ENCODE data around the gene MSS51.

MSS51 gene

DNA sequence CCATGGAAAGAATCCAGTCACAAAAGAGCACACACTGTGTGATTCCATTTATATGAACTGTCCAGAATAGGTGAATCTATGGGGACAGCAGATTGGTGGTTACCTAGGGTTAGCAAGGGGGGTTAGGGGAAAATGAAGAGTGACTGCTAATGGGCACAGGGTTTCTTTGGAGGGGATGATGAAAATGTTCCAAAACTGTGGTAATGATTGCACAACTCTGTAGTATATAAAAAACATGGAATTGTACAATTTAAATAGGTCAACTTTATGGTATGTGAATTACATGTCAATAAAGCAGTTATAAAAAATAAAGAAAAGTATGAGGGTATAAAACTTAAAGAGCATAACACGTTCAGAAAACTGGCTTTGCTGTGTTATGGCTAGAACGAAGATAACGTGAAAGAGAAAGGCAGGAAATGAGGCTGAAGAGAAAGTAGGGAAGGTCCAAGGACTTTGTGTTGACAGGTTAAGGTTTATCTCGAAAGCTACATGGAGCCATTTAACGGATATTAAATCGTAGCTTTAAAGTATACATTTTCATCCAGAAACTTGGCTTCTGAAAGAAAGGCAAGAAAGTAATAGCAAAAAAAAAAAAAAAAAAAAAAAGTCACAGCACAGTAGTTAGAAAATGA lies 26.4 kb upstream of the MSS51 start:
- Histone ChIP-seq H2BK12ac (ENCODE audit: low read length) (no peak overlapping the region), H4K12ac (ENCODE audit: low read depth, low read length) (no peak overlapping the region), H3K23ac (ENCODE audit: low read length) (peak overlapping the region; percentile 89), H2BK5ac (ENCODE audit: low read depth, low read length, poor library complexity) (no peak overlapping the region), H3K4me3 (ENCODE audit: low read depth, low read length) (no peak overlapping the region), H3K4ac (ENCODE audit: low read depth, low read length) (no peak overlapping the region), H4K8ac (ENCODE audit: low read depth, low read length) (no peak overlapping the region), H3K79me2 (ENCODE audit: control insufficient read depth, insufficient read depth, low read length, poor library complexity) (no peaks in the 10 kb centered on the region), H3K27me3 (ENCODE audit: insufficient read depth, low read length) (no peaks in the 10 kb centered on the region), H3K9me3 (ENCODE audit: insufficient read depth, low read depth, low read length) (no peaks in the 10 kb centered on the region), H3K14ac (ENCODE audit: low read length) (no peak overlapping the region), H3K9ac (ENCODE audit: low read length) (no peak overlapping the region), H4K91ac (ENCODE audit: low read depth, low read length) (no peak overlapping the region), H2AFZ (ENCODE audit: insufficient read depth, low read length, poor library complexity) (no peak overlapping the region), H3K79me1 (ENCODE audit: low read length) (no peaks in the 10 kb centered on the region), H3K36me3 (ENCODE audit: control insufficient read depth in 1 of 2, insufficient read depth in 2 of 2, low read length in 2 of 2) (peaks cover 11 to 17% of the 10 kb centered on the region in 2 experiments), H3K18ac (ENCODE audit: low read length) (no peak overlapping the region), H3K4me1 (ENCODE audit: control insufficient read depth in 1 of 2, insufficient read depth in 2 of 2, low read length in 2 of 2) (no peaks in the 10 kb centered on the region), H3K27ac (ENCODE audit: low read depth, low read length) (no peak overlapping the region), H2BK120ac (ENCODE audit: insufficient read depth, low read length, poor library complexity) (no peak overlapping the region), H2AK5ac (ENCODE audit: low read length) (no peak overlapping the region), H3K4me2 (ENCODE audit: low read length) (no peak overlapping the region)
- peak in 1 of 2 donors; percentile 11 for DNase-seq
- WGBS (ENCODE audit: extremely low coverage, insufficient coverage, insufficient read length) = no CpG with 5 or more reads among the region's 6 CpGs

DNA sequence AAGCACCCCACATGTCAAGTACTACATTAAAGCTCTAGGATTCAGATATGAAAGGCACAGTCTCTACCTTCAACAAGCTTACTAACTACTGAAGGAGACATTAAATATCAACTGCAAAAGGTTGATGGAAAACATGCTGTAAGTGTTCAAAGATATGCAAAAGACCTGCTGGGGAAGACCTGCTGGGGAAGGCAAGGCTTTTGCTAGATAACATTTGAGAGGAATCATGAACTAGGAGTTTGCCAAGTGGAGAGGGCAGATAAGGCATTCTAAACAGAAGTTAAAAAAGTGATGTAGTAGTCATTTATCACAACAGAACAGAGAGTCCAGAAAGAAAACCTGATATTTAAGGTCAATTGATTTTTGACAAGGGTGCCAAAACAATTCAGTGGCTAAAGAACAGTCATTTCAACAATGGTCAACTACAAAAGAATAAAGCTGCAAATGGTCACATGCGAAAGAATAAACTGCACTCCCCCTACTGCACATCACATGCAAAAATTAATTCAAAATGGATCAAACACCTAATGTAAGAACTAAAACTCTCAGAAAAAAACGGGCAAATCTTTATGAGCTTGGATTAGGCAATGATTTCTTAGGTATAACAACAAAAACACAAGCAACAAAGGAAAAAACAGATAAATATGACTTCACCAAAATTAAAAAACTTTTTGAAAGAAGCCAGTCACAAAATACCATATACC lies 23.0 kb upstream of the MSS51 start:
- H2BK120ac ChIP-seq (ENCODE audit: insufficient read depth, low read length, poor library complexity) = no peak overlapping the region
- no peak overlapping the region for H3K4me2 ChIP-seq (ENCODE audit: low read length)
- H3K4me1 ChIP-seq (ENCODE audit: control insufficient read depth in 1 of 2, insufficient read depth in 2 of 2, low read length in 2 of 2) = no peaks in the 10 kb centered on the region
- no peak overlapping the region for H3K4me3 ChIP-seq (ENCODE audit: low read depth, low read length)
- no peak for DNase-seq
- no peak overlapping the region for H2AFZ ChIP-seq (ENCODE audit: insufficient read depth, low read length, poor library complexity)
- no peak overlapping the region for H3K18ac ChIP-seq (ENCODE audit: low read length)
- no peak overlapping the region for H3K9ac ChIP-seq (ENCODE audit: low read length)
- H2BK5ac ChIP-seq (ENCODE audit: low read depth, low read length, poor library complexity) = no peak overlapping the region
- no peak overlapping the region for H2BK12ac ChIP-seq (ENCODE audit: low read length)
- H3K4ac ChIP-seq (ENCODE audit: low read depth, low read length) = no peak overlapping the region
- no peak overlapping the region for H2AK5ac ChIP-seq (ENCODE audit: low read length)
- H3K27ac ChIP-seq (ENCODE audit: low read depth, low read length) = no peak overlapping the region
- WGBS (ENCODE audit: extremely low coverage, insufficient coverage, insufficient read length) = no CpG with 5 or more reads among the region's 2 CpGs
- H3K27me3 ChIP-seq (ENCODE audit: insufficient read depth, low read length) = no peaks in the 10 kb centered on the region
- H3K79me2 ChIP-seq (ENCODE audit: control insufficient read depth, insufficient read depth, low read length, poor library complexity) = no peaks in the 10 kb centered on the region
- H3K23ac ChIP-seq (ENCODE audit: low read length) = no peak overlapping the region
- H3K36me3 ChIP-seq (ENCODE audit: control insufficient read depth in 1 of 2, insufficient read depth in 2 of 2, low read length in 2 of 2) = peaks cover 5 to 12% of the 10 kb centered on the region in 2 experiments
- no peak overlapping the region for H4K8ac ChIP-seq (ENCODE audit: low read depth, low read length)
- no peak overlapping the region for H3K14ac ChIP-seq (ENCODE audit: low read length)
- no peak overlapping the region for H4K12ac ChIP-seq (ENCODE audit: low read depth, low read length)
- H3K9me3 ChIP-seq (ENCODE audit: insufficient read depth, low read depth, low read length) = no peaks in the 10 kb centered on the region
- no peaks in the 10 kb centered on the region for H3K79me1 ChIP-seq (ENCODE audit: low read length)
- H4K91ac ChIP-seq (ENCODE audit: low read depth, low read length) = no peak overlapping the region

DNA sequence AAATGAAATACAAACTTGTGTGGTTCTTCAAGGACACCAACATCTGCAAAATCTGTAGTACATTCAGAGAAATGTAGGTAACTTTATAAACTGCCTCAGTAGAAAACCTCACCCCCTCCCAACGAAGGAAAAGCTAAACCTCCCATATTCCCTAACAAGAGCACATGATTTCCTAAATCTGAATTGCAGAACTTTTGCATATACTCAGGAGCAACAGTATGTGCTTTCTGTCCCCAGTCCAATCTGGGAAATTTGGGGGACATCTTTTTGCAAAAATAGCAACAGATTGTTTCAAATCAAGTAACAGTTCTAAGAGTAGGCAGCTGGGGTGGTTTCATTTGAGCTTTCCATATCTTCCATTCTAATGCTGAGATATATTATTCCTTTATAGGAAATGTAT lies 15.8 kb upstream of the MSS51 start:
- H3K27ac ChIP-seq (ENCODE audit: low read depth, low read length) = no peak overlapping the region
- H2BK120ac ChIP-seq (ENCODE audit: insufficient read depth, low read length, poor library complexity) = no peak overlapping the region
- no peaks in the 10 kb centered on the region for H3K79me1 ChIP-seq (ENCODE audit: low read length)
- no peak overlapping the region for H2BK12ac ChIP-seq (ENCODE audit: low read length)
- no peak overlapping the region for H3K4ac ChIP-seq (ENCODE audit: low read depth, low read length)
- no peak overlapping the region for H3K14ac ChIP-seq (ENCODE audit: low read length)
- no peak overlapping the region for H3K4me3 ChIP-seq (ENCODE audit: low read depth, low read length)
- no peak overlapping the region for H2AFZ ChIP-seq (ENCODE audit: insufficient read depth, low read length, poor library complexity)
- no peak overlapping the region for H3K4me2 ChIP-seq (ENCODE audit: low read length)
- H3K27me3 ChIP-seq (ENCODE audit: insufficient read depth, low read length) = no peaks in the 10 kb centered on the region
- no peak for DNase-seq
- H4K91ac ChIP-seq (ENCODE audit: low read depth, low read length) = no peak overlapping the region
- no peaks in the 10 kb centered on the region for H3K4me1 ChIP-seq (ENCODE audit: control insufficient read depth in 1 of 2, insufficient read depth in 2 of 2, low read length in 2 of 2)
- H4K8ac ChIP-seq (ENCODE audit: low read depth, low read length) = no peak overlapping the region
- no peaks in the 10 kb centered on the region for H3K79me2 ChIP-seq (ENCODE audit: control insufficient read depth, insufficient read depth, low read length, poor library complexity)
- no peak overlapping the region for H2AK5ac ChIP-seq (ENCODE audit: low read length)
- WGBS (ENCODE audit: extremely low coverage, insufficient coverage, insufficient read length) = no CpG with 5 or more reads among the region's 1 CpG
- H3K36me3 ChIP-seq (ENCODE audit: control insufficient read depth in 1 of 2, insufficient read depth in 2 of 2, low read length in 2 of 2) = peaks cover 4 to 6% of the 10 kb centered on the region in 2 experiments
- H4K12ac ChIP-seq (ENCODE audit: low read depth, low read length) = no peak overlapping the region
- H3K9ac ChIP-seq (ENCODE audit: low read length) = no peak overlapping the region
- no peaks in the 10 kb centered on the region for H3K9me3 ChIP-seq (ENCODE audit: insufficient read depth, low read depth, low read length)
- no peak overlapping the region for H3K18ac ChIP-seq (ENCODE audit: low read length)
- no peak overlapping the region for H3K23ac ChIP-seq (ENCODE audit: low read length)
- no peak overlapping the region for H2BK5ac ChIP-seq (ENCODE audit: low read depth, low read length, poor library complexity)

DNA sequence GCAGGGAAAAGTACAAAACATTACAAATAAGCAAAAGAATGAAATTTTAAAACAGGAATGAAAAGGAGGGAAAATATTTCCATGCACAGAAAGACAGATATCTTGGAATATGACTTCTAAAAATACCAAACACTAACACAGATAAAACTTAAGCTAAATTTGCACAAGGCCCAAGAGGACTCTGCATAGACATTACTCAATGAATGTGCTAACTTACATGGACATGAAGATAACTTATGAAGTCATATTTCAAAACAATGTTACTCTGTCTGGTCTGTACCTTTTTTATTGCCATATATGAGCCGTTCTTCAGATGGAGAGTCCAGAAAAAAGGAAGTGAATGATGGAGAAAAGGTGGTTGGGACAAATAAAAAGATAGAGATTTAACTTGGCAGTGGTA lies 15.0 kb upstream of the MSS51 start:
- Histone ChIP-seq H3K36me3 (ENCODE audit: control insufficient read depth in 1 of 2, insufficient read depth in 2 of 2, low read length in 2 of 2) (peaks cover 4 to 6% of the 10 kb centered on the region in 2 experiments), H4K8ac (ENCODE audit: low read depth, low read length) (no peak overlapping the region), H3K27me3 (ENCODE audit: insufficient read depth, low read length) (no peaks in the 10 kb centered on the region), H2BK120ac (ENCODE audit: insufficient read depth, low read length, poor library complexity) (no peak overlapping the region), H3K9me3 (ENCODE audit: insufficient read depth, low read depth, low read length) (no peaks in the 10 kb centered on the region), H2AFZ (ENCODE audit: insufficient read depth, low read length, poor library complexity) (no peak overlapping the region), H3K79me1 (ENCODE audit: low read length) (no peaks in the 10 kb centered on the region), H3K14ac (ENCODE audit: low read length) (no peak overlapping the region), H3K4me3 (ENCODE audit: low read depth, low read length) (no peak overlapping the region), H3K4me2 (ENCODE audit: low read length) (no peak overlapping the region), H3K9ac (ENCODE audit: low read length) (no peak overlapping the region), H3K23ac (ENCODE audit: low read length) (no peak overlapping the region), H4K12ac (ENCODE audit: low read depth, low read length) (no peak overlapping the region), H3K27ac (ENCODE audit: low read depth, low read length) (no peak overlapping the region), H3K4me1 (ENCODE audit: control insufficient read depth in 1 of 2, insufficient read depth in 2 of 2, low read length in 2 of 2) (no peaks in the 10 kb centered on the region), H3K79me2 (ENCODE audit: control insufficient read depth, insufficient read depth, low read length, poor library complexity) (no peaks in the 10 kb centered on the region), H3K18ac (ENCODE audit: low read length) (no peak overlapping the region), H2AK5ac (ENCODE audit: low read length) (no peak overlapping the region), H2BK5ac (ENCODE audit: low read depth, low read length, poor library complexity) (no peak overlapping the region), H3K4ac (ENCODE audit: low read depth, low read length) (no peak overlapping the region), H2BK12ac (ENCODE audit: low read length) (no peak overlapping the region), H4K91ac (ENCODE audit: low read depth, low read length) (no peak overlapping the region)
- no peak for DNase-seq
- WGBS (ENCODE audit: extremely low coverage, insufficient coverage, insufficient read length) = no CpG with 5 or more reads among the region's 1 CpG

Data from trophoblast cell (in vitro differentiated cells and primary cell).